ENCODE measurements around the gene BBS12.

DNA sequence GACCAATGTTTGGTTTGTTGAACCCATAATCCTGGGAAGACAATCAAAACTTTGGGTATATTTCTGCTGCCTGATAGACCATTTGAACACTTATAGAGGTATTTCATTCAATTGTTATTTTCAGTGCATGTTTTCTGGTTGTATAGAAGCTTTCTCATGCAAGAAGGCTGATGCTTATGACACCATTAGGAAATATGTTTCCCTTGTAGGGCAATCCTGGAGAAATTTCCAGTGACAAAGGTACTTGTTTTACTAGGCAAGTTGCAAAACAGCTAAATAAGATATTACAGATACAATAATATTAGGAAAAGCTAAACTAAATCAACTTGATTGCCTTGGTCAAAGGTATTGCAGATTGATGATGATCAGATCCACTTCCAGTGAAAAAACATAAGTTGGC lies 61.3 kb downstream of the BBS12 start:
- no peak for TF ChIP-seq ZNF707 (CRISPR knock-in tag; conservative IDR thresholded peaks at IDR 0.05)
- no peak for TF ChIP-seq CHD4 (IDR thresholded peaks at IDR 0.05; ENCODE audit: insufficient read depth, insufficient replicate concordance, low read depth, low read length, poor library complexity, severe bottlenecking)
- TF ChIP-seq ZBTB2 (IDR thresholded peaks at IDR 0.05), result no peak
- TF ChIP-seq SMARCA5 (IDR thresholded peaks at IDR 0.05), result no peak

Measured in K562 (cell line).